ENCODE measurements around the gene CLSTN2.

DNA sequence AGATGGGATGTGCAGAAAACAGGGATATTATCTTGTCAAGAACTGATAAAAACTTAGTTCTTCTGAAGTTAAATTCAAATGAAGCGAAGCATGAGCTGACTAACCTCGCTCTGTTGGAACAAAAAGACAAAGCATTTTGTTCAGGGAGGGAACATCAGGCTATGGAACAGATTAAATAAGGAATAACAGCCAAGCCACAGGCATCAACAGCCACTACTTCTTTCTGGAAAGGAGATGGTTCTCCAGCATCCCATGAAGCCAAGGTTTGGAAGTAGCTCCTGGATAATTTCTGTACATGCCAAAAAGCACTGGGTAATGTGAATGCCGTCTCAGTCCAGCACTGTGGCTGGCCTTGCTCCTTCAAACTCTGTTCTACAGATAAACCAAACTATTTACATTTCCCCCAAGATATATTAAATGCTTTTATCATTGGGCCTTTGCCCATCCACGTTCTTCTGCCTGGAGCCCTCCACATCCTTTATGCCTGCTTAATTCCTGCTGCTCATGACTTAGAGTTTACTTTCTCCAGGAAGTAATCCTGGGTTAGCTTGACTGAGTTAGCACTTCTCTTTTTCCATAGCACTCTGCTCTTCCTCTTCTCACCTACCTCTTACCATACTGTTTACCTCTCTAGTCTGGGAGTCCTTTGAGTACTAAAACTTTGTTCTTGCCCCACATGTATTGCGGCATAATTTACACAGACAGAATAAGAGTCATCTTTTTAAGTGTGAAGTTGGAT lies 232.0 kb downstream of the CLSTN2 start:
- TF ChIP-seq, protein P1, sequence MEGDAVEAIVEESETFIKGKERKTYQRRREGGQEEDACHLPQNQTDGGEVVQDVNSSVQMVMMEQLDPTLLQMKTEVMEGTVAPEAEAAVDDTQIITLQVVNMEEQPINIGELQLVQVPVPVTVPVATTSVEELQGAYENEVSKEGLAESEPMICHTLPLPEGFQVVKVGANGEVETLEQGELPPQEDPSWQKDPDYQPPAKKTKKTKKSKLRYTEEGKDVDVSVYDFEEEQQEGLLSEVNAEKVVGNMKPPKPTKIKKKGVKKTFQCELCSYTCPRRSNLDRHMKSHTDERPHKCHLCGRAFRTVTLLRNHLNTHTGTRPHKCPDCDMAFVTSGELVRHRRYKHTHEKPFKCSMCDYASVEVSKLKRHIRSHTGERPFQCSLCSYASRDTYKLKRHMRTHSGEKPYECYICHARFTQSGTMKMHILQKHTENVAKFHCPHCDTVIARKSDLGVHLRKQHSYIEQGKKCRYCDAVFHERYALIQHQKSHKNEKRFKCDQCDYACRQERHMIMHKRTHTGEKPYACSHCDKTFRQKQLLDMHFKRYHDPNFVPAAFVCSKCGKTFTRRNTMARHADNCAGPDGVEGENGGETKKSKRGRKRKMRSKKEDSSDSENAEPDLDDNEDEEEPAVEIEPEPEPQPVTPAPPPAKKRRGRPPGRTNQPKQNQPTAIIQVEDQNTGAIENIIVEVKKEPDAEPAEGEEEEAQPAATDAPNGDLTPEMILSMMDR (IDR thresholded peaks at IDR 0.05; ENCODE audit: low read depth, low read length, missing input control): no peak
- TF ChIP-seq, protein P2, sequence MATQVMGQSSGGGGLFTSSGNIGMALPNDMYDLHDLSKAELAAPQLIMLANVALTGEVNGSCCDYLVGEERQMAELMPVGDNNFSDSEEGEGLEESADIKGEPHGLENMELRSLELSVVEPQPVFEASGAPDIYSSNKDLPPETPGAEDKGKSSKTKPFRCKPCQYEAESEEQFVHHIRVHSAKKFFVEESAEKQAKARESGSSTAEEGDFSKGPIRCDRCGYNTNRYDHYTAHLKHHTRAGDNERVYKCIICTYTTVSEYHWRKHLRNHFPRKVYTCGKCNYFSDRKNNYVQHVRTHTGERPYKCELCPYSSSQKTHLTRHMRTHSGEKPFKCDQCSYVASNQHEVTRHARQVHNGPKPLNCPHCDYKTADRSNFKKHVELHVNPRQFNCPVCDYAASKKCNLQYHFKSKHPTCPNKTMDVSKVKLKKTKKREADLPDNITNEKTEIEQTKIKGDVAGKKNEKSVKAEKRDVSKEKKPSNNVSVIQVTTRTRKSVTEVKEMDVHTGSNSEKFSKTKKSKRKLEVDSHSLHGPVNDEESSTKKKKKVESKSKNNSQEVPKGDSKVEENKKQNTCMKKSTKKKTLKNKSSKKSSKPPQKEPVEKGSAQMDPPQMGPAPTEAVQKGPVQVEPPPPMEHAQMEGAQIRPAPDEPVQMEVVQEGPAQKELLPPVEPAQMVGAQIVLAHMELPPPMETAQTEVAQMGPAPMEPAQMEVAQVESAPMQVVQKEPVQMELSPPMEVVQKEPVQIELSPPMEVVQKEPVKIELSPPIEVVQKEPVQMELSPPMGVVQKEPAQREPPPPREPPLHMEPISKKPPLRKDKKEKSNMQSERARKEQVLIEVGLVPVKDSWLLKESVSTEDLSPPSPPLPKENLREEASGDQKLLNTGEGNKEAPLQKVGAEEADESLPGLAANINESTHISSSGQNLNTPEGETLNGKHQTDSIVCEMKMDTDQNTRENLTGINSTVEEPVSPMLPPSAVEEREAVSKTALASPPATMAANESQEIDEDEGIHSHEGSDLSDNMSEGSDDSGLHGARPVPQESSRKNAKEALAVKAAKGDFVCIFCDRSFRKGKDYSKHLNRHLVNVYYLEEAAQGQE (IDR thresholded peaks at IDR 0.05): no peak
- TF ChIP-seq, protein P3, sequence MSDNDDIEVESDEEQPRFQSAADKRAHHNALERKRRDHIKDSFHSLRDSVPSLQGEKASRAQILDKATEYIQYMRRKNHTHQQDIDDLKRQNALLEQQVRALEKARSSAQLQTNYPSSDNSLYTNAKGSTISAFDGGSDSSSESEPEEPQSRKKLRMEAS (IDR thresholded peaks at IDR 0.05): no peak
- TF ChIP-seq, protein P4, sequence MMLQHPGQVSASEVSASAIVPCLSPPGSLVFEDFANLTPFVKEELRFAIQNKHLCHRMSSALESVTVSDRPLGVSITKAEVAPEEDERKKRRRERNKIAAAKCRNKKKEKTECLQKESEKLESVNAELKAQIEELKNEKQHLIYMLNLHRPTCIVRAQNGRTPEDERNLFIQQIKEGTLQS (IDR thresholded peaks at IDR 0.05): no peak
- TF ChIP-seq RAD21 (IDR thresholded peaks at IDR 0.05) (no peak), SP1 (IDR thresholded peaks at IDR 0.05) (no peak), FOXA1 (IDR thresholded peaks at IDR 0.05) (no peak), TAF1 (conservative IDR thresholded peaks at IDR 0.05) (no peak), EGR1 (IDR thresholded peaks at IDR 0.05; ENCODE audit: low read depth in 2 of 2) (no peak), JUND (IDR thresholded peaks at IDR 0.05) (no peak)
- TF ChIP-seq, protein P5, sequence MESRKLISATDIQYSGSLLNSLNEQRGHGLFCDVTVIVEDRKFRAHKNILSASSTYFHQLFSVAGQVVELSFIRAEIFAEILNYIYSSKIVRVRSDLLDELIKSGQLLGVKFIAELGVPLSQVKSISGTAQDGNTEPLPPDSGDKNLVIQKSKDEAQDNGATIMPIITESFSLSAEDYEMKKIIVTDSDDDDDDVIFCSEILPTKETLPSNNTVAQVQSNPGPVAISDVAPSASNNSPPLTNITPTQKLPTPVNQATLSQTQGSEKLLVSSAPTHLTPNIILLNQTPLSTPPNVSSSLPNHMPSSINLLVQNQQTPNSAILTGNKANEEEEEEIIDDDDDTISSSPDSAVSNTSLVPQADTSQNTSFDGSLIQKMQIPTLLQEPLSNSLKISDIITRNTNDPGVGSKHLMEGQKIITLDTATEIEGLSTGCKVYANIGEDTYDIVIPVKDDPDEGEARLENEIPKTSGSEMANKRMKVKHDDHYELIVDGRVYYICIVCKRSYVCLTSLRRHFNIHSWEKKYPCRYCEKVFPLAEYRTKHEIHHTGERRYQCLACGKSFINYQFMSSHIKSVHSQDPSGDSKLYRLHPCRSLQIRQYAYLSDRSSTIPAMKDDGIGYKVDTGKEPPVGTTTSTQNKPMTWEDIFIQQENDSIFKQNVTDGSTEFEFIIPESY (IDR thresholded peaks at IDR 0.05): no peak
